NAMALWA (cell line): Measurements from ENCODE around the gene WDR27.

ENCODE experiments used
- DNase-seq: peaks from one replicate; pipeline ENCODE4 v3.0.0-alpha.2; 2015; ENCODE audit warnings: low spot score

WDR27 gene

GRCh38 chr6:169701954-169702839 is at the start of gene WDR27, which contains the start of gene C6orf120:
TSS of gene WDR27 (minus strand) at chr6:169702029. CDS start at chr6:169689005, 13,024 bp downstream.
TSS of gene C6orf120 (plus strand) at chr6:169702126. CDS start at chr6:169702460, 334 bp downstream.
- DNase-seq, result peak; percentile 97

GRCh38 chr6:169746556-169746955 is 44.7 kb upstream of the WDR27 start:
- no peak for DNase-seq

- no peak for DNase-seq
These were observed 43.6 kb upstream of the WDR27 start for GRCh38 chr6:169745405-169745804.

- DNase-seq, result no peak
These were observed 39.5 kb upstream of the WDR27 start for GRCh38 chr6:169741344-169741743.

GRCh38 chr6:169738976-169739529 is 37.2 kb upstream of the WDR27 start:
- DNase-seq, result no peak

GRCh38 chr6:169738204-169738975 is 36.6 kb upstream of the WDR27 start:
- DNase-seq, result no peak

- no peak for DNase-seq
These were observed 28.1 kb upstream of the WDR27 start for GRCh38 chr6:169729961-169730360.

- no peak for DNase-seq
These were observed 25.1 kb upstream of the WDR27 start for GRCh38 chr6:169726963-169727362.

- no peak for DNase-seq
These were observed 24.2 kb upstream of the WDR27 start for GRCh38 chr6:169726049-169726400.

GRCh38 chr6:169725125-169726048 is 23.6 kb upstream of the WDR27 start:
- DNase-seq, result no peak

GRCh38 chr6:169724494-169725124 is 22.8 kb upstream of the WDR27 start, which contains the start of gene PHF10:
TSS of gene PHF10 (minus strand) at chr6:169724500. CDS start at chr6:169723931, 569 bp downstream.
- DNase-seq, result peak; percentile 78

GRCh38 chr6:169723991-169724493 is 22.2 kb upstream of the WDR27 start:
- peak; percentile 45 for DNase-seq

GRCh38 chr6:169723200-169723909 is 21.5 kb upstream of the WDR27 start:
- peak; percentile 82 for DNase-seq

GRCh38 chr6:169722362-169723199 is 20.8 kb upstream of the WDR27 start:
- peak; percentile 52 for DNase-seq

- peak; percentile 30 for DNase-seq
These were observed 18.5 kb upstream of the WDR27 start for GRCh38 chr6:169720207-169720855.

GRCh38 chr6:169719117-169719516 is 17.3 kb upstream of the WDR27 start:
- DNase-seq, result no peak

GRCh38 chr6:169714595-169714994 is 12.8 kb upstream of the WDR27 start:
- DNase-seq, result no peak

- no peak for DNase-seq
These were observed 12.3 kb upstream of the WDR27 start for GRCh38 chr6:169714178-169714577.

GRCh38 chr6:169710009-169710408 is 8.2 kb upstream of the WDR27 start:
- DNase-seq, result no peak
